ENCODE data around the gene ECD.
A peak's percentile ranks its signal among the peaks of the same experiment; 100 is the strongest.
"Not testable (repeated sequence)": the region's sequence is repeated elsewhere in the genome, so short reads cannot be mapped to it uniquely, and the experiment has no call there.

ECD gene

DNA sequence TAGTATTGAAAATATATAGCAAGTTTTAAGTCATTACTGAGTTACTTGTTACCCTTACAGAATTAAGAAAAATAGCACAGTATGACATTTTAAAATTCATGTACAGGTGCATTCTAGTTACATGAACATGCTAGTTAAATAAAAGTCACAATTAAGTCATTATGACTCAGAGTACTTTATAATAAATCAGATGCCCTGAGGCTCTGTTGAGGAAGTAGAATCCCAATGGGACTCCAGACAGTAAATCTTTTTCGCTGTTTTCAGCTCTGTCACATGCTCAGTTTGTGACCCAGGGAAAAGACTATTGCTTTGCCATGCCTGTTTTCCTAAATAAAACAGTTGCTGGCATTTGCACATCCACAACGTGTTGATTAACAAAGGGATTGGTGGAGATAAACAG, 36.5 kb downstream of the ECD start:
- H3K9me3 ChIP-seq (ENCODE audit: control insufficient read depth, insufficient read depth, low read length): no peaks in the 10 kb centered on the region
- DNase-seq (ENCODE audit: low read depth, low spot score): no peak
- H3K36me3 ChIP-seq (ENCODE audit: control insufficient read depth, insufficient read depth, low read length): peaks cover 4% of the 10 kb centered on the region; the same call in 1 of the 2 replicates
- no peaks in the 10 kb centered on the region for H3K4me1 ChIP-seq (ENCODE audit: control insufficient read depth, insufficient read depth, low read length)
- no peaks in the 10 kb centered on the region for H3K27me3 ChIP-seq (ENCODE audit: control insufficient read depth, insufficient read depth, low read length)
- H3K27ac ChIP-seq (ENCODE audit: low read length): no peak overlapping the region
- H3K4me3 ChIP-seq (ENCODE audit: low read length): no peak overlapping the region
- no CpG with 5 or more reads among the region's 2 CpGs for WGBS (ENCODE audit: insufficient coverage, insufficient read length)

- Histone ChIP-seq H3K9me3 (ENCODE audit: control insufficient read depth, insufficient read depth, low read length) (no peaks in the 10 kb centered on the region), H3K27me3 (ENCODE audit: control insufficient read depth, insufficient read depth, low read length) (no peaks in the 10 kb centered on the region), H3K27ac (ENCODE audit: low read length) (no peak overlapping the region), H3K4me3 (ENCODE audit: low read length) (no peak overlapping the region), H3K36me3 (ENCODE audit: control insufficient read depth, insufficient read depth, low read length) (no peaks in the 10 kb centered on the region), H3K4me1 (ENCODE audit: control insufficient read depth, insufficient read depth, low read length) (no peaks in the 10 kb centered on the region)
- no peak for DNase-seq (ENCODE audit: low read depth, low spot score)
- no CpG with 5 or more reads among the region's 2 CpGs for WGBS (ENCODE audit: insufficient coverage, insufficient read length)
Measured at GRCh38 chr10:73126343-73126742, 41.5 kb downstream of the ECD start.

DNA sequence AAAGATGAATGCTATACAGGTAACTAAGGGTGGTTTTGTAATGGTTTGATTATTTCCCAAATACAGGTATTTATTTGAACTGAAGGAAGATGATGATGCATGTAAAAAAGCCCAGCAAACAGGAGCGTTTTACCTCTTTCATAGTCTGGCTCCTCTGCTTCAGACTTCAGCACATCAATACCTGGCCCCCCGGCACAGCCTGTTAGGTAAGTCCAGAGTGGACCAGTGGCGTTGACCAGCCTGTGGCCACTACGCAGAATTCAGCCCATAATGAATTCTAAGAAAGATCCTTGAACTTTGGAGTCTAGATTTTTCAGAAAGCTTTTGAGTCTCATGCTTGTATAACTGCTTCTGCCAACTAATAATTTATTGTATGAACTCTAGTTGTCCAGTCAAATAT, 47.9 kb downstream of the ECD start:
- H3K27ac ChIP-seq (ENCODE audit: low read length): no peak overlapping the region
- H3K27me3 ChIP-seq (ENCODE audit: control insufficient read depth, insufficient read depth, low read length): no peaks in the 10 kb centered on the region
- DNase-seq (ENCODE audit: low read depth, low spot score): no peak
- no peaks in the 10 kb centered on the region for H3K36me3 ChIP-seq (ENCODE audit: control insufficient read depth, insufficient read depth, low read length)
- no peaks in the 10 kb centered on the region for H3K9me3 ChIP-seq (ENCODE audit: control insufficient read depth, insufficient read depth, low read length)
- peaks cover 2% of the 10 kb centered on the region; the same call in 1 of the 2 replicates for H3K4me1 ChIP-seq (ENCODE audit: control insufficient read depth, insufficient read depth, low read length)
- WGBS (ENCODE audit: insufficient coverage, insufficient read length): no CpG with 5 or more reads among the region's 4 CpGs
- H3K4me3 ChIP-seq (ENCODE audit: low read length): no peak overlapping the region

DNA sequence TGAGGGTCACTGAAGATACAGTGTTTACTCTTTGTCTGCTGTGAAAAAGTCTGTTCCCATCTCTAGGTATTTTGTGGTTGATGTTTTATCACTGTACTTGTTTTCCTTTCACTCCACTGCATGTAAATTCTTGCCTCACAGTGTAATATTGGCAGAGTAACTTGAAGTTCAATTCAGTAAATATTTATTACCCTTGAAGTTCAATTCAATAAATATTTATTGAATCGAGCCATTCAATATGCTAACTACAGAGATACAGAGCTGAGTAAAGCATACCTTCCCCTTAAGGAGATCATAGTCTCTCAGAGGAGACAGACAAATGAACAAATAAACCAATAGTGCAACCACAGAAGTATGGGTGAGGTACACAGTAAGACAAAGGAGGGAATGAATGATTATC, 48.4 kb downstream of the ECD start:
- no peak overlapping the region for H3K27ac ChIP-seq (ENCODE audit: low read length)
- H3K9me3 ChIP-seq (ENCODE audit: control insufficient read depth, insufficient read depth, low read length): no peaks in the 10 kb centered on the region
- no peaks in the 10 kb centered on the region for H3K27me3 ChIP-seq (ENCODE audit: control insufficient read depth, insufficient read depth, low read length)
- DNase-seq (ENCODE audit: low read depth, low spot score): no peak
- no peaks in the 10 kb centered on the region for H3K36me3 ChIP-seq (ENCODE audit: control insufficient read depth, insufficient read depth, low read length)
- no CpG with 5 or more reads among the region's 1 CpG for WGBS (ENCODE audit: insufficient coverage, insufficient read length)
- H3K4me1 ChIP-seq (ENCODE audit: control insufficient read depth, insufficient read depth, low read length): peaks cover 2% of the 10 kb centered on the region; the same call in 1 of the 2 replicates
- no peak overlapping the region for H3K4me3 ChIP-seq (ENCODE audit: low read length)

GRCh38 chr10:73117976-73118743, 49.6 kb downstream of the ECD start:
- Histone ChIP-seq H3K4me3 (ENCODE audit: low read length) (no peak overlapping the region), H3K27ac (ENCODE audit: low read length) (no peak overlapping the region), H3K27me3 (ENCODE audit: control insufficient read depth, insufficient read depth, low read length) (no peaks in the 10 kb centered on the region), H3K9me3 (ENCODE audit: control insufficient read depth, insufficient read depth, low read length) (no peaks in the 10 kb centered on the region), H3K4me1 (ENCODE audit: control insufficient read depth, insufficient read depth, low read length) (peaks cover 2% of the 10 kb centered on the region; the same call in 1 of the 2 replicates), H3K36me3 (ENCODE audit: control insufficient read depth, insufficient read depth, low read length) (no peaks in the 10 kb centered on the region)
- DNase-seq (ENCODE audit: low read depth, low spot score): no peak
- no CpG with 5 or more reads among the region's 5 CpGs for WGBS (ENCODE audit: insufficient coverage, insufficient read length)

- no CpG with 5 or more reads among the region's 1 CpG for WGBS (ENCODE audit: insufficient coverage, insufficient read length)
- no peaks in the 10 kb centered on the region for H3K36me3 ChIP-seq (ENCODE audit: control insufficient read depth, insufficient read depth, low read length)
- H3K4me3 ChIP-seq (ENCODE audit: low read length): no peak overlapping the region
- no peaks in the 10 kb centered on the region for H3K9me3 ChIP-seq (ENCODE audit: control insufficient read depth, insufficient read depth, low read length)
- H3K27me3 ChIP-seq (ENCODE audit: control insufficient read depth, insufficient read depth, low read length): no peaks in the 10 kb centered on the region
- no peak for DNase-seq (ENCODE audit: low read depth, low spot score)
- H3K27ac ChIP-seq (ENCODE audit: low read length): no peak overlapping the region
- H3K4me1 ChIP-seq (ENCODE audit: control insufficient read depth, insufficient read depth, low read length): peaks cover 2% of the 10 kb centered on the region; the same call in 1 of the 2 replicates
Measured at GRCh38 chr10:73116017-73116416, 51.8 kb downstream of the ECD start.

DNA sequence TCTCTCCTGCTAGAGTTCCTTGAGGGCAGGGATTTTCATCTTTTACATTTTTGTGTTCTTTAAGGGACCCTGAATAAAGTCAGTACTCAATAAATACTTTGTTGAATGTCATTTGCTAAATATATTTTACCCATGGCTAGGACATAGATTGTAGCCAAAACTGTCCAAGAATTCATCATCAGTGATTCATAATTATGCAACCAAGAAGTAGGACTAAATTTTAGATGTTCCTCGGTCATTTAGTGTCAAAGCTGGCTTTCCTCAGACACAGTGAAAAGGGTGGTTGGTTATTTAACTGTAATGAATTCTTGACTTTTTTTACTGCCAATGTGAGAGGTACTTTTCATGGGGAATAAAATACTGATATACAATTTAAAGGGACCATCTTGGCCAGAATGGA, 54.3 kb downstream of the ECD start:
- H3K9me3 ChIP-seq (ENCODE audit: control insufficient read depth, insufficient read depth, low read length): no peaks in the 10 kb centered on the region
- H3K27me3 ChIP-seq (ENCODE audit: control insufficient read depth, insufficient read depth, low read length): no peaks in the 10 kb centered on the region
- H3K36me3 ChIP-seq (ENCODE audit: control insufficient read depth, insufficient read depth, low read length): no peaks in the 10 kb centered on the region
- H3K27ac ChIP-seq (ENCODE audit: low read length): no peak overlapping the region
- H3K4me3 ChIP-seq (ENCODE audit: low read length): no peak overlapping the region
- DNase-seq (ENCODE audit: low read depth, low spot score): no peak
- WGBS (ENCODE audit: insufficient coverage, insufficient read length): no CpG with 5 or more reads among the region's 1 CpG
- H3K4me1 ChIP-seq (ENCODE audit: control insufficient read depth, insufficient read depth, low read length): peaks cover 2% of the 10 kb centered on the region; the same call in 1 of the 2 replicates

GRCh38 chr10:73112032-73112431, 55.8 kb downstream of the ECD start:
- WGBS (ENCODE audit: insufficient coverage, insufficient read length): no CpG with 5 or more reads among the region's 13 CpGs
- H3K4me3 ChIP-seq (ENCODE audit: low read length); H3K9me3 ChIP-seq (ENCODE audit: control insufficient read depth, insufficient read depth, low read length); DNase-seq (ENCODE audit: low read depth, low spot score); H3K27me3 ChIP-seq (ENCODE audit: control insufficient read depth, insufficient read depth, low read length); H3K36me3 ChIP-seq (ENCODE audit: control insufficient read depth, insufficient read depth, low read length); H3K27ac ChIP-seq (ENCODE audit: low read length); H3K4me1 ChIP-seq (ENCODE audit: control insufficient read depth, insufficient read depth, low read length): not testable (repeated sequence)

DNA sequence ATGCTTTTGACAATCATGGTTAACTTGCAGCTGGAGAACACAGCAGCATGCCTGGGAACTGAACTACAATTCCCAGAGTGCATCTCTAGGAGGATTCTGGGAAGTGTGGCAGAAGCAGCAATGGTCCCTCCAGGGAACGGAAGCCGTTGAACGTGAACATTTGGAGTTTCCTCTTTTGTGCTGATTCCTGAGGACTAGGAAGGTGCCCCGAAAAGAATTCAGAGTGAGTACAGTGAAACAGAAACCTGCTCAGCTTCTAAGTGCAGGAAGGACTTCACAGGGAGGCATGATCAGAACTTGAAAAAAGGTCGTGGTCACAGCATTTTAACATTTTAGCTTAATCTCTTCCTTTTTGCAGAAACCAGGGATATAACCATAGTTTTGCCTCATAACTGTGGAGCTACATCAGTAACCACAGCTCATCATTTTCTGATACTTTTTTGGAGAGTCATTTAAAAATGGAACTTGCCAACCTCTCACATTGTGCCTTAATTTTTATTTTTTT, 57.4 kb downstream of the ECD start, which contains the start of gene NUDT13:
NUDT13 (plus strand) TSS at position 111 of the 505 bp plus-strand sequence. CDS start 3,911 bp downstream, outside the sequence.
- Histone ChIP-seq H3K36me3 (ENCODE audit: control insufficient read depth, insufficient read depth, low read length) (no peaks in the 10 kb centered on the region), H3K27ac (ENCODE audit: low read length) (no peak within 1 kb of the TSS), H3K9me3 (ENCODE audit: control insufficient read depth, insufficient read depth, low read length) (no peaks in the 10 kb centered on the region), H3K27me3 (ENCODE audit: control insufficient read depth, insufficient read depth, low read length) (no peaks in the 10 kb centered on the region), H3K4me3 (ENCODE audit: low read length) (peak within 1 kb of the TSS; percentile 69; the same call in 1 of the 2 replicates), H3K4me1 (ENCODE audit: control insufficient read depth, insufficient read depth, low read length) (no peaks in the 10 kb centered on the region)
- WGBS (ENCODE audit: insufficient coverage, insufficient read length): no CpG with 5 or more reads among the region's 5 CpGs
- DNase-seq (ENCODE audit: low read depth, low spot score): peak; percentile 68

- not testable (repeated sequence) for H3K9me3 ChIP-seq (ENCODE audit: control insufficient read depth, insufficient read depth, low read length); H3K4me1 ChIP-seq (ENCODE audit: control insufficient read depth, insufficient read depth, low read length); H3K27me3 ChIP-seq (ENCODE audit: control insufficient read depth, insufficient read depth, low read length); H3K27ac ChIP-seq (ENCODE audit: low read length); H3K36me3 ChIP-seq (ENCODE audit: control insufficient read depth, insufficient read depth, low read length); H3K4me3 ChIP-seq (ENCODE audit: low read length); DNase-seq (ENCODE audit: low read depth, low spot score)
- no CpG with 5 or more reads among the region's 4 CpGs for WGBS (ENCODE audit: insufficient coverage, insufficient read length)
Measured at GRCh38 chr10:73109248-73109652, 58.6 kb downstream of the ECD start.

DNA sequence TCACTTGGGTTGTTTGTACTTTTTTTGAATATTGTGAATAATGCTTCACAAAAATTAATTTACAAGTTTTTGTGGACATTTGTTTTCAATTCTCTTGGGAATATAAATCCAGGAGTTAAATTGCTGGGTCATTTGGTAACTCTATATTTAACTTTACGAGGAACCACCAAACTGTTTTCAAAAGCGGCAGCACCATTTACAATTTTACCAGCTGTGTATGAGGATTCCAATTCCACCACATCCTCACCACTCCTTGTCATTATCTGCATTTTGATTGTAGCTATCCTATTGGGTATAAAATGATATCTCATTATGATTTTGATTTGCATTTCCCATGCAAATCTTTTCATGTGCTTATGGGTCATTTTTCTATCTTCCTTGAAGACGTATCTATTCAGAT, 61.5 kb downstream of the ECD start:
- Histone ChIP-seq H3K27me3 (ENCODE audit: control insufficient read depth, insufficient read depth, low read length) (no peaks in the 10 kb centered on the region), H3K4me3 (ENCODE audit: low read length) (no peak overlapping the region), H3K4me1 (ENCODE audit: control insufficient read depth, insufficient read depth, low read length) (no peaks in the 10 kb centered on the region), H3K9me3 (ENCODE audit: control insufficient read depth, insufficient read depth, low read length) (no peaks in the 10 kb centered on the region), H3K36me3 (ENCODE audit: control insufficient read depth, insufficient read depth, low read length) (no peaks in the 10 kb centered on the region), H3K27ac (ENCODE audit: low read length) (no peak overlapping the region)
- WGBS (ENCODE audit: insufficient coverage, insufficient read length): no CpG with 5 or more reads among the region's 3 CpGs
- no peak for DNase-seq (ENCODE audit: low read depth, low spot score)
